Glutamatergic neuron (in vitro differentiated cells): ENCODE results near the gene CTRB2. TPM values are rescaled to one million over a fixed set of nuclear protein-coding genes. Genes with fewer than 3 reads are reported as not detected.
"Not testable (repeated sequence)": the region's sequence is repeated elsewhere in the genome, so short reads cannot be mapped to it uniquely, and the experiment has no call there.

ENCODE experiments used
- DNase-seq: peaks from one replicate; pipeline ENCODE4 v3.0.0; 2022
- H3K27ac Mint-ChIP-seq: one replicate; pipeline ENCODE4 v1.8.0; 2020; ENCODE audit warnings: mild to moderate bottlenecking, mixed read lengths, inconsistent platforms; ENCODE audit not compliant: unreplicated experiment
- H3K27me3 Mint-ChIP-seq: one replicate; pipeline ENCODE4 v1.8.0; 2020; ENCODE audit warnings: mild to moderate bottlenecking, moderate library complexity, mixed read lengths, inconsistent platforms; ENCODE audit not compliant: unreplicated experiment
- H3K36me3 Mint-ChIP-seq: one replicate; pipeline ENCODE4 v1.8.0; 2020; ENCODE audit warnings: mild to moderate bottlenecking, mixed read lengths, inconsistent platforms; ENCODE audit not compliant: unreplicated experiment
- H3K4me1 Mint-ChIP-seq: one replicate; pipeline ENCODE4 v1.8.0; 2020; ENCODE audit warnings: mild to moderate bottlenecking, low read depth, mixed read lengths, inconsistent platforms; ENCODE audit not compliant: unreplicated experiment
- H3K4me3 Mint-ChIP-seq: one replicate; pipeline ENCODE4 v1.8.0; 2020; ENCODE audit warnings: mild to moderate bottlenecking, mixed read lengths, inconsistent platforms; ENCODE audit not compliant: unreplicated experiment
- H3K9me3 Mint-ChIP-seq: one replicate; pipeline ENCODE4 v1.8.0; 2020; ENCODE audit warnings: mild to moderate bottlenecking, moderate library complexity, mixed read lengths, inconsistent platforms; ENCODE audit not compliant: unreplicated experiment
- CTCF ChIP-seq: fragments of 200-600 bp; sonication (generic); IDR thresholded peaks from one replicate; pipeline ENCODE4 v1.5.0; 2021; ENCODE audit not compliant: partially characterized antibody, unreplicated experiment
- total RNA-seq: library from RNA; stranded (reverse); fragmentation: NEBNext Ultra II Directional; extraction: Animal tissue kit (Norgen Biotek cat#: 25700); gene quantifications from one replicate; pipeline ENCODE4 v1.2.1, GENCODE V29; 2021; ENCODE audit not compliant: unreplicated experiment

The CTRB2 gene
- total RNA-seq, 1 donor from 2014 or later: not detected

GRCh38 chr16:75207831-75208230, 870 bp upstream of the CTRB2 start:
- H3K27ac Mint-ChIP-seq: no peak overlapping the region
- H3K4me1 Mint-ChIP-seq: peaks cover 1% of the 10 kb centered on the region
- TF ChIP-seq CTCF: no peak
- peaks cover 4% of the 10 kb centered on the region for H3K9me3 Mint-ChIP-seq
- H3K4me3 Mint-ChIP-seq: no peak overlapping the region
- no peaks in the 10 kb centered on the region for H3K36me3 Mint-ChIP-seq
- DNase-seq: no peak
- no peaks in the 10 kb centered on the region for H3K27me3 Mint-ChIP-seq

GRCh38 chr16:75205961-75206748, 806 bp downstream of the CTRB2 start:
- not testable (repeated sequence) for H3K27ac Mint-ChIP-seq, H3K4me3 Mint-ChIP-seq, H3K9me3 Mint-ChIP-seq, H3K27me3 Mint-ChIP-seq, H3K4me1 Mint-ChIP-seq, DNase-seq, H3K36me3 Mint-ChIP-seq

- not testable (repeated sequence) for H3K9me3 Mint-ChIP-seq, DNase-seq, H3K4me1 Mint-ChIP-seq, H3K4me3 Mint-ChIP-seq, H3K27ac Mint-ChIP-seq, H3K27me3 Mint-ChIP-seq, H3K36me3 Mint-ChIP-seq
Observed at GRCh38 chr16:75205438-75205837, 1.5 kb downstream of the CTRB2 start.

- not testable (repeated sequence) for H3K36me3 Mint-ChIP-seq, H3K27ac Mint-ChIP-seq, H3K27me3 Mint-ChIP-seq, H3K9me3 Mint-ChIP-seq, H3K4me1 Mint-ChIP-seq, H3K4me3 Mint-ChIP-seq, DNase-seq
Observed at GRCh38 chr16:75204905-75205304, 2.1 kb downstream of the CTRB2 start.

- no peak for TF ChIP-seq CTCF
- H3K9me3 Mint-ChIP-seq: peaks cover 2% of the 10 kb centered on the region
- no peak overlapping the region for H3K27ac Mint-ChIP-seq
- peaks cover 1% of the 10 kb centered on the region for H3K4me1 Mint-ChIP-seq
- H3K36me3 Mint-ChIP-seq: no peaks in the 10 kb centered on the region
- DNase-seq: no peak
- no peak overlapping the region for H3K4me3 Mint-ChIP-seq
- H3K27me3 Mint-ChIP-seq: peaks cover 1% of the 10 kb centered on the region
Observed at GRCh38 chr16:75204410-75204758, 2.6 kb downstream of the CTRB2 start.

- no peak for TF ChIP-seq CTCF
- H3K4me3 Mint-ChIP-seq: no peak overlapping the region
- H3K9me3 Mint-ChIP-seq: peaks cover 2% of the 10 kb centered on the region
- no peak for DNase-seq
- no peak overlapping the region for H3K27ac Mint-ChIP-seq
- H3K4me1 Mint-ChIP-seq: peaks cover 1% of the 10 kb centered on the region
- peaks cover 1% of the 10 kb centered on the region for H3K27me3 Mint-ChIP-seq
- no peaks in the 10 kb centered on the region for H3K36me3 Mint-ChIP-seq
Observed at GRCh38 chr16:75203667-75204409, 3.1 kb downstream of the CTRB2 start.
